HEK293 (cell line): ENCODE results near the gene TTYH2.

Experiments
- CTCF ChIA-PET: fragments of 350-600 bp; formaldehyde crosslinking; extraction: SDS; loops from one replicate; lab custom pipeline; 2021; ENCODE audit warnings: antibody characterized with exemption; lab: Yijun Ruan, JAX
- POLR2A ChIA-PET: fragments of 300-600 bp; formaldehyde crosslinking; extraction: SDS; loops from one replicate; lab custom pipeline; 2020; ENCODE audit warnings: antibody characterized with exemption, inconsistent platforms; lab: Yijun Ruan, JAX
- H3K27ac ChIP-seq: fragments of 200-500 bp; sonication (Bioruptor generic); 2 replicates; pipeline ENCODE4 v1.5.1; 2014; ENCODE audit warnings: low read depth, low read length, control low read depth, inconsistent platforms; ENCODE audit errors: extremely low read depth
- H3K36me3 ChIP-seq, 2 experiments: fragments of 200-500 bp in 1 of 2; sonication (Bioruptor generic) in 1 of 2; 1 replicate in 1 of 2; 2 replicates in 1 of 2; pipeline ENCODE4 v1.5.1; 2014 to 2017; ENCODE audit warnings: inconsistent platforms in 2 of 2, low read length in 2 of 2; ENCODE audit not compliant: control insufficient read depth in 2 of 2, insufficient read depth in 1 of 2
- H3K4me1 ChIP-seq: fragments of 200-500 bp; sonication (Bioruptor generic); 2 replicates; pipeline ENCODE4 v1.5.1; 2014; ENCODE audit warnings: mild to moderate bottlenecking, low read length, inconsistent platforms; ENCODE audit not compliant: control insufficient read depth, insufficient read depth
- H3K4me3 ChIP-seq: 2 replicates; pipeline ENCODE4 v1.5.1; 2011; ENCODE audit warnings: low read depth, mild to moderate bottlenecking, control low read depth, low read length, moderate library complexity
- H3K9me3 ChIP-seq: fragments of 200-500 bp; sonication (Bioruptor generic); 2 replicates; pipeline ENCODE4 v1.5.1; 2014; ENCODE audit warnings: low read depth, low read length, inconsistent platforms; ENCODE audit not compliant: control insufficient read depth, insufficient read depth
- ELK4 ChIP-seq: IDR thresholded peaks from 2 replicates; pipeline ENCODE4 v1.6.1; 2011; ENCODE audit warnings: mild to moderate bottlenecking, low read depth, low read length, borderline replicate concordance
- HOXD13 ChIP-seq: sonication (generic); formaldehyde crosslinking; IDR thresholded peaks from 2 replicates; pipeline ENCODE4 v1.8.0; 2022; ENCODE audit warnings: missing genetic modification reagents, borderline replicate concordance
- KLF1 ChIP-seq: fragments of 450-650 bp; formaldehyde crosslinking; IDR thresholded peaks from 2 replicates; pipeline ENCODE4 v1.5.1; 2016; ENCODE audit warnings: missing biosample characterization, missing genetic modification characterization
- MZF1 ChIP-seq: fragments of 450-650 bp; formaldehyde crosslinking; IDR thresholded peaks from 2 replicates; pipeline ENCODE4 v1.5.1; 2017; ENCODE audit warnings: missing biosample characterization, missing genetic modification characterization, borderline replicate concordance
- TRIM28 ChIP-seq: IDR thresholded peaks from 2 replicates; pipeline ENCODE4 v1.6.1; 2011; ENCODE audit warnings: low read length, control low read depth, borderline replicate concordance
- TSHZ1 ChIP-seq: fragments of 450-650 bp; formaldehyde crosslinking; IDR thresholded peaks from 2 replicates; pipeline ENCODE4 v1.5.1; 2016; ENCODE audit warnings: missing biosample characterization, missing genetic modification characterization, borderline replicate concordance
- ZBTB44 ChIP-seq: fragments of 450-650 bp; IDR thresholded peaks from 2 replicates; pipeline ENCODE4 v1.5.1; 2018; ENCODE audit warnings: missing biosample characterization, mild to moderate bottlenecking, missing genetic modification characterization
- ZFHX2 ChIP-seq: fragments of 450-650 bp; formaldehyde crosslinking; conservative IDR thresholded peaks from 2 replicates; pipeline ENCODE4 v1.5.1; 2016; ENCODE audit warnings: missing biosample characterization, missing genetic modification characterization
- ZFP3 ChIP-seq: fragments of 450-650 bp; formaldehyde crosslinking; IDR thresholded peaks from 2 replicates; pipeline ENCODE4 v1.5.1; 2016; ENCODE audit warnings: low read depth, missing biosample characterization, missing genetic modification characterization
- ZNF132 ChIP-seq: fragments of 450-650 bp; formaldehyde crosslinking; IDR thresholded peaks from 2 replicates; pipeline ENCODE4 v1.5.1; 2017; ENCODE audit warnings: missing biosample characterization, missing genetic modification characterization, borderline replicate concordance
- ZNF133 ChIP-seq: fragments of 450-650 bp; formaldehyde crosslinking; IDR thresholded peaks from 2 replicates; pipeline ENCODE4 v1.5.1; 2016; ENCODE audit warnings: missing biosample characterization, missing genetic modification characterization
- ZNF221 ChIP-seq: fragments of 450-650 bp; formaldehyde crosslinking; IDR thresholded peaks from 2 replicates; pipeline ENCODE4 v1.5.1; 2017; ENCODE audit warnings: missing biosample characterization, missing genetic modification characterization, borderline replicate concordance
- ZNF274 ChIP-seq, 2 experiments: fragments of 200-500 bp in 1 of 2; fragments of 450-650 bp in 1 of 2; sonication (Bioruptor generic) in 1 of 2; formaldehyde crosslinking in 1 of 2; IDR thresholded peaks; 2 replicates each; pipeline versions ENCODE4 v1.5.1 to v1.6.1; 2014 to 2016; ENCODE audit warnings: borderline replicate concordance in 1 of 2, inconsistent platforms in 1 of 2, low read length in 1 of 2, missing biosample characterization in 1 of 2, missing genetic modification characterization in 1 of 2
- ZNF521 ChIP-seq: fragments of 450-650 bp; formaldehyde crosslinking; IDR thresholded peaks from 2 replicates; pipeline ENCODE4 v1.5.1; 2017; ENCODE audit warnings: missing biosample characterization, mild to moderate bottlenecking, missing genetic modification characterization
- ZNF530 ChIP-seq: fragments of 450-650 bp; formaldehyde crosslinking; IDR thresholded peaks from 2 replicates; pipeline ENCODE4 v1.5.1; 2016; ENCODE audit warnings: low read depth, missing biosample characterization, missing genetic modification characterization
- ZNF585B ChIP-seq: fragments of 450-650 bp; formaldehyde crosslinking; IDR thresholded peaks from 2 replicates; pipeline ENCODE4 v1.5.1; 2016; ENCODE audit warnings: missing biosample characterization, missing genetic modification characterization
- ZNF664 ChIP-seq: fragments of 450-650 bp; formaldehyde crosslinking; IDR thresholded peaks from 2 replicates; pipeline ENCODE4 v1.5.1; 2016; ENCODE audit warnings: missing biosample characterization, missing genetic modification characterization
- ZNF670 ChIP-seq: fragments of 450-650 bp; formaldehyde crosslinking; IDR thresholded peaks from 2 replicates; pipeline ENCODE4 v1.5.1; 2016; ENCODE audit warnings: missing biosample characterization, missing genetic modification characterization, low read depth
- ZNF701 ChIP-seq: fragments of 450-650 bp; formaldehyde crosslinking; IDR thresholded peaks from 2 replicates; pipeline ENCODE4 v1.5.1; 2016; ENCODE audit warnings: missing biosample characterization, missing genetic modification characterization
- ZNF830 ChIP-seq: fragments of 450-650 bp; IDR thresholded peaks from 2 replicates; pipeline ENCODE4 v1.5.0; 2018; ENCODE audit warnings: missing biosample characterization, missing genetic modification characterization, low read depth, mild to moderate bottlenecking, moderate library complexity
- TF ChIP-seq, protein P1 (sequence below): sonication (generic); formaldehyde crosslinking; IDR thresholded peaks from 2 replicates; pipeline ENCODE4 v1.8.1; 2022; ENCODE audit warnings: mild to moderate bottlenecking, moderate library complexity, missing genetic modification reagents
- TF ChIP-seq, protein P2 (sequence below): fragments of 450-650 bp; formaldehyde crosslinking; IDR thresholded peaks from 2 replicates; pipeline ENCODE4 v1.5.0; 2017; ENCODE audit warnings: missing biosample characterization, missing genetic modification characterization, borderline replicate concordance

Gene TTYH2

DNA sequence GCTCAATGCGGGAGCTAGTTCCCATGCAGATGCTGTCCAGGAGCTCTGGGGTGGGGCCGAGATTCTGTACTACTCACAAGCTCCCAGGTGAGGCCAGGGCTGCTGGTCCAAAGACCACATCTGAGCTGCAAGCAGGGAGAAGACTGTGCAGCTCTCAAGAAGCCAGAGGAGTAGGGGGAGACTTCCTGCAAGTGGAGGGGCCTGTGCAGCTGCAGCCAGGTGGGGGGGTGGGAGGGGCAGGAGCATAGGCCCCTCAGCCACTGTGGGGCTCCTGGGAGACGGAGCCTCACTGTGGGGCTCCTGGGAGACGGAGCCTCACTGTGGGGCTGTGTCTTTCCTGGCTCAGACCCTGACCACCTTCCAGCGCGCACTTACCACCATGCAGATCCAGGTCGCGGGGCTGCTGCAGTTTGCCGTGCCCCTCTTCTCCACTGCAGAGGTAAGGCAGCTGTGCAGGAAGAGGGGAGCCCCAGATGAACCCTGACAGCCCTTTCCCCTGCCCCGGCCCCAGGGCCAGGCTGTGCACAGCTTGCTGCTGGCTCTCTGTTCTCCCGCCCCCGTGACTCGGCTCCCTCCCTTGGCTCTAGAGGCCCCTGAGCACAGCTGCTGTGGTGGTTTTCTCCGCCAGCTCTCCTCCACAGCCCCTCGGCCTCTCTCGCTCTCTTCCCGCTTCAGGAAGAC is 36.4 kb downstream of the TTYH2 start (continued):
- TF ChIP-seq, protein P1, sequence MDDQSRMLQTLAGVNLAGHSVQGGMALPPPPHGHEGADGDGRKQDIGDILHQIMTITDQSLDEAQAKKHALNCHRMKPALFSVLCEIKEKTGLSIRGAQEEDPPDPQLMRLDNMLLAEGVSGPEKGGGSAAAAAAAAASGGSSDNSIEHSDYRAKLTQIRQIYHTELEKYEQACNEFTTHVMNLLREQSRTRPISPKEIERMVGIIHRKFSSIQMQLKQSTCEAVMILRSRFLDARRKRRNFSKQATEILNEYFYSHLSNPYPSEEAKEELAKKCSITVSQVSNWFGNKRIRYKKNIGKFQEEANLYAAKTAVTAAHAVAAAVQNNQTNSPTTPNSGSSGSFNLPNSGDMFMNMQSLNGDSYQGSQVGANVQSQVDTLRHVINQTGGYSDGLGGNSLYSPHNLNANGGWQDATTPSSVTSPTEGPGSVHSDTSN: no peak
- TF ChIP-seq MZF1 (tag by site-specific recombination): no peak
- no peak for TF ChIP-seq ZNF585B
- no peak for TF ChIP-seq ZNF664 (tag by site-specific recombination)
- TF ChIP-seq ZNF133 (tag by site-specific recombination): no peak
- TF ChIP-seq ELK4: no peak
- TF ChIP-seq KLF1 (tag by site-specific recombination): no peak
- TF ChIP-seq TSHZ1 (tag by site-specific recombination): no peak
- TF ChIP-seq ZFP3 (tag by site-specific recombination): no peak

DNA sequence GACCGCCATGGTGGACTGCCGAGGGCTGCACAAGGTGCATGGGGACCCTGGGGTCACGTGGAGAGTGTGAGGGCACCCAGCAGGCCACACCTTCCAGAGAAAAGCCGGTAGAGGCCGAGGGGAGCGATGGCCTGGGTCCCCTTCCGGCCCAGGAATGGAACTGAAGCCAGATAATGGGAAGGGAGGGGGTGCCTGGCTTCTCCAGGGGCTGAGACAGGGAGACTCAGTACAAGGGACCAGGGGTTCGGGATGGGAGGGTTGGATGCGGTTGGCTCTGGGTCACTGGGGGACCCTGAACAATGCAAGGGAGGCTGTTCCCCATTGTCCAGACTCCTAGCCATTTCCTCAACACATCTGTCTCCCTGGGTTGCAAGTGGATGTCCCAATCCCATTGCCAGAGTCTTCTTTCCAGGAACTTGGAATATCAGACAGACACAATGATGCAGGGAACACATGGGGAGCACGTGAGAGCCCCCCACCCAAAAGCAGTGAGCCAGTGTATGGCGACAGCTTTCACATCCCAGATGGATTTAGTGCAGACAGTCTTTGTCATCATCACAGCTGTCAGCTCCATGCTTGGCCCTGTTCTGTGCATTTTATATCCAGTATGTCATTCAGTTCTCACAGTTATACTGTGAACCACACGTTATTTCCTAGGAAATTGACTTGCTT is 37.1 kb downstream of the TTYH2 start:
- CTCF ChIA-PET: interaction anchor here (0.6 to 1.4 kb wide), 3 partner anchors 46 to 207 kb away, joined by 3 to 5 read pairs (median 3); partner anchors contain the start of gene GPR142
- Histone ChIP-seq H3K36me3 (no peaks in the 10 kb centered on the region; a peak in 1 of 3 replicates), H3K27ac (no peak overlapping the region), H3K4me1 (no peaks in the 10 kb centered on the region), H3K4me3 (no peak overlapping the region), H3K9me3 (no peaks in the 10 kb centered on the region)
- TF ChIP-seq ZNF521 (tag by site-specific recombination) (no peak), ZNF132 (tag by site-specific recombination) (no peak), ZNF274 (IDR thresholded peaks at IDR 0.05; ENCODE audit: low read length) (no peak), ZNF274 (tag by site-specific recombination; IDR thresholded peaks at IDR 0.05; ENCODE audit: borderline replicate concordance) (no peak), ZNF701 (tag by site-specific recombination) (no peak), ZNF830 (tag by site-specific recombination) (no peak), ZNF670 (no peak), ZNF221 (no peak), HOXD13 (CRISPR knock-in tag) (no peak), ZFHX2 (tag by site-specific recombination) (no peak), ZNF530 (tag by site-specific recombination) (no peak), ZFP3 (tag by site-specific recombination) (no peak), TRIM28 (no peak), KLF1 (tag by site-specific recombination) (no peak), ZBTB44 (tag by site-specific recombination) (no peak)
- TF ChIP-seq, protein P2, sequence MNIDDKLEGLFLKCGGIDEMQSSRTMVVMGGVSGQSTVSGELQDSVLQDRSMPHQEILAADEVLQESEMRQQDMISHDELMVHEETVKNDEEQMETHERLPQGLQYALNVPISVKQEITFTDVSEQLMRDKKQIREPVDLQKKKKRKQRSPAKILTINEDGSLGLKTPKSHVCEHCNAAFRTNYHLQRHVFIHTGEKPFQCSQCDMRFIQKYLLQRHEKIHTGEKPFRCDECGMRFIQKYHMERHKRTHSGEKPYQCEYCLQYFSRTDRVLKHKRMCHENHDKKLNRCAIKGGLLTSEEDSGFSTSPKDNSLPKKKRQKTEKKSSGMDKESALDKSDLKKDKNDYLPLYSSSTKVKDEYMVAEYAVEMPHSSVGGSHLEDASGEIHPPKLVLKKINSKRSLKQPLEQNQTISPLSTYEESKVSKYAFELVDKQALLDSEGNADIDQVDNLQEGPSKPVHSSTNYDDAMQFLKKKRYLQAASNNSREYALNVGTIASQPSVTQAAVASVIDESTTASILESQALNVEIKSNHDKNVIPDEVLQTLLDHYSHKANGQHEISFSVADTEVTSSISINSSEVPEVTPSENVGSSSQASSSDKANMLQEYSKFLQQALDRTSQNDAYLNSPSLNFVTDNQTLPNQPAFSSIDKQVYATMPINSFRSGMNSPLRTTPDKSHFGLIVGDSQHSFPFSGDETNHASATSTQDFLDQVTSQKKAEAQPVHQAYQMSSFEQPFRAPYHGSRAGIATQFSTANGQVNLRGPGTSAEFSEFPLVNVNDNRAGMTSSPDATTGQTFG (tag by site-specific recombination): no peak
- TF ChIP-seq, all 188 proteins: peak for 0
- POLR2A ChIA-PET: no interaction called here
